SKM-1 treated with dmso at 0.1 percent for 144 hours (cell line): ENCODE data around the gene NUMB.

Experiments
- DNase-seq: peaks from one replicate; lab custom pipeline; 2025; ENCODE audit not compliant: unreplicated experiment; lab: John Stamatoyannopoulos, UW

Gene NUMB

GRCh38 chr14:73465823-73466532 lies 7.6 kb upstream of the NUMB start:
- DNase-seq: no peak

DNA sequence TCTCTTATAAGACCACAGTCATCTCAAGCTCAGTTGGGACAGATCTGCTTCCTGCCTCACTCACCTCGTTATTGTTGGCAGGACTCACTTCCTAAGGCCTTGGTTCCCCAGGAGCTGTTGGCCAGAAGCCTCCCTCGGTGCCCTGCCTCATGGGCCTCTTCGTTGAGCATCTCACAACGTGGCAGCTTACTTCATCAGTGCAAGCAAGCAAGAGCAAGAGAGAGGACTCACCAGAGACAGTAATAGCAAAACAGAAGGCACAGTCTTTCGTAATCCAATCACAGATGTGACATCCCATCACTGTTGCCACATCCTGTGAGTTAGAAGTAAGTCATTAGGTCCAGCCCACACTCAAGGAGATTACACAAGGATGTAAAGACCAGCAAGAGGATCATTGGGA lies 5.1 kb upstream of the NUMB start:
- DNase-seq: peak; percentile 86

- DNase-seq: no peak
Measured at GRCh38 chr14:73462815-73463214, 4.5 kb upstream of the NUMB start.

DNA sequence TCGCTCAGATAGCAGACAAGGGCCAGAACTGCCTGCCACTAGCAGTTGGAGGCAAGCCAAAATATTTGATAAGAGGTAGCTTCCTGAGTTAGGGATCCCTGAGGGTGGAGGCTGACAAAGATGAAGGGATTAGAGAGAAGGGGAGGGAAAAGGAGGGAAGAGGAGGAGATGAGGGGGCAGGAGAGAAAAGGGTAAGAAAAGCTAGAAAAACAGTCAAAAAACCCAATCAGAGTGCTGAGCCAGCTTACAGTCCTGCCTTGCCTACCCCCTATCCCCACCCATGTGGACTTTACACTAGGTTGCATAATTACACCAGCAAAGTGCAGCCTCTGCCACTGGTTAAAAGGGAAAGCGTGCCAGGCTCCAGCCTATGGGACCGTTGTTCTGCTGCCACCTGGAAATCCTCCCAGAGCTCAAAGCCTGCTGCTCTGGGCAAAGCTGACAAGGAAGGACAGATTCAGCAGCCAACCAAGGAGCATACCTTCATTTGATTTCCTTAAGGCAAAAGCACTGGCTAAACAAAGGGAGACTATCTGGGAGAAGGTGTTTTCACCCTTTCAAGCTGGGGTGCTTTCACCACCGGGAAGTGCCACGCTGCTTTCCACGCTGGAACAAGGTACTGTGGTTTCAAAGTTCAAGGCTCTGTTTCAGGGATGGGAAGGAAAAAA lies 3.8 kb upstream of the NUMB start:
- DNase-seq: no peak

- no peak for DNase-seq
Measured at GRCh38 chr14:73461478-73462047, 3.2 kb upstream of the NUMB start.

DNA sequence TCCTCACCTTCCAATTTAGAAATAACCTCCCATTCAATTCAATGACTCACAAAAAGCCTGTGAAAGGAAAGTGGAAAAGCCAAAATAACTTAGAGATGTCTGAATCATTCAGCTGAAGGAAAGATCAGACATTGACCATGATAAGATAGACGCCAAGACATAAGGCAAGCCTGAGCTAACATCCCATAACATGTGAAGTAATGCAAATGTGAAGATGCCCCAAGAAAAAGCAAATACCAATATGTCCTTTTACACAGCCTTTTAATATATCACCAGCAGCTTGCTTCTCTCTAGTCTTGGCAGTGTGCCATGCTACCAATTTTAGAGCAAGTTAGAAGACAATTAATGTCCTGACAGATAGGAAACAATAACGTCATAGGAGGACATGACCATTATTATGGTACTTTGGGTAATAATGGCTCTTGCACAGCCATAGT lies 2.4 kb upstream of the NUMB start:
- no peak for DNase-seq

- DNase-seq: no peak
Measured at GRCh38 chr14:73459959-73460358, 1.6 kb upstream of the NUMB start.

- no peak for DNase-seq
Measured at GRCh38 chr14:73457924-73458182, 493 bp downstream of the NUMB start.

DNA sequence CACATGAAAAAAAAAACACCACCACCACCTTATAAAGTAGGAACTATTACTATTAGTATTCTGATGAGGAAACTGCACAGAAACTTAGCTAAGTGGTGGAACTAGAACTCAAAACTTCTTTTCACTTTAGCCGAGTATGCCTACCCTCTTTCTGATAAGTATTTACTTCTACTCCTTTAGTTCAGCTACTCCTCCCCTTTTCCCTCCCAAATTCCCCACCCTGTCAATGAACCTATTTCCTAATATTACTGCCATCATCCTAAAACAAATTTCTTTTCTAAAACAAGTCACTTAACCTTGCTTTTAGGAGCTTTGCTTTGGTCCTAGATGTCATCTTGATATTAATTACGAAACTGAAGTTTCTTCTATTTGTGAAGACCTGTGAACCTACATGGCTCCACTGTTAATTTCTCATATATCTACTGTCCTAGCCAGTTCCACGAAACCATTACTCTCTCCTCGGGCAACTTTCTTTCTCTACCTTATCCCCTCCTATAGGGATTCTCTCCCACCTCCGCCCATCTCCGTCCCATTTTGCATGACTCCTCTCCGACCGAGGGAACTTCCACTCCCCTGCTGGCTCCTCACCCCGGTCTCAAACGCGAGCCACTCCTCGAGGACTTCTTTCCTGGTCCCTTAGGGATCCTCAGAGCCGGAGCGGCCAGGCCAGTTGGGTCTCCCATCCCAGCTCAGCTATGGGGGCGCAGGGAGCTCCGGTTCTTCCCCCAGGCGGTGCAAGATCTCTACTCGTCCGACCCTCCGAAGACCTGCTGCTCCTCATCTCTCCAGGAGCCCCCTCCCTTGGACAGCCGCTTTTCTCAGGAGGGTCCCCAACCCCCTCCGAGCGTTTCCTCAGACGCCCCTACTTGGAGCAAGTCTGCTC lies 1.1 kb downstream of the NUMB start:
- no peak for DNase-seq

DNA sequence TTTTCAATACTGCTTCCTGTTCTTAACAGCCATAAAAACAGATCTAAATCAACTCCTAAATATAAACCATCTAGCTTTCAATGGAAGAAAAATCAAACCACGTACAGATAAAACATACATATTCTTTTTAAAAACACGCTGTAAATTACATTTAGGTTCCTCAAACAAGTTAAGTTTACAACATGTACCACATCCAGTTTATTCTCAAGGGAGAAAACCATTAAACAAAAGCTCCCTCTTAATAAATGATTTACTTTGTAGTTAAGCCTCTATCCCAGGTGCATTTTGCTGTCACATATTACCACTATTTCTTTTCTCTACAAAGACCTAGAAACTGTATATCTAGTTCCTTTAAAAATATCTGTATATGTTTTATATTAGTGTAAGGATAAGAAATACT lies 3.1 kb downstream of the NUMB start:
- DNase-seq: no peak

GRCh38 chr14:73452341-73453186 lies 5.8 kb downstream of the NUMB start:
- DNase-seq: peak; percentile 3

DNA sequence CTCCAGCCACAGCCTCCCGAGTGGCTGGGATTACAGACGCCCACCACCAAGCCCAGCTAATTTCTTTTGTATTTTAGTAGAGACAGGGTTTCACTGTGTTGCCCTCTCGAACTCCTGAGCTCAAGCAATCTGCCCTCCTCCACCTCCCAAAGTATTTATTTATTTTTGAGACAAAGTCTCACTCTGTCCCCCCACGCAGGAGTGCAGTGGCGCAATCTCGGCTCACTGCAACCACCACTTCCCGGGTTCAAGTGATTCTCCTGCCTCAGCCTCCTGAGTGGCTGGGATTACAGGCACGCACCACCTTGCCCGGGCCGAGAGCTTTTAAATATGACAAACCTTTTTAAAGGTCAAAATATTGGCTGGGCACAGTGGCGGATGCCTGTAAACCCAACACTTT lies 14.6 kb downstream of the NUMB start:
- no peak for DNase-seq

DNA sequence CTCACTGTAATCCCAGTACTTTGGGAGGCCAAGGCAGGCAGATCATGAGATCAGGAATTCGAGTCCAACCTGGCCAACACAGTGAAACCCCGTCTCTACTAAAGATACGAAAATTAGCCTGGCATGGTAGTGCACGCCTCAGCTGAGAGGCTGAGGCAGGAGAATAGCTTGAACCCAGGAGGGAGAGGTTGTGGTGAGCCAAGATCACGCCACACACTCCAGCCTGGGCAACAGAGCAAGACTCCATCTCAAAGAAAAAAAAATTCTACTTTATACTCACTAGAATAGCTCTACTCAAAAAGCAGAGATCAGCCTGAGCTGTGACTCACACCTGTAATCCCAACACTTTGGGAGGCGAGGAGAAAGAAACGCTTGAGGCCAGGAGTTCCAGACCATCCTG lies 17.1 kb downstream of the NUMB start:
- DNase-seq: no peak

- no peak for DNase-seq
Measured at GRCh38 chr14:73438993-73439392, 19.4 kb downstream of the NUMB start.

DNA sequence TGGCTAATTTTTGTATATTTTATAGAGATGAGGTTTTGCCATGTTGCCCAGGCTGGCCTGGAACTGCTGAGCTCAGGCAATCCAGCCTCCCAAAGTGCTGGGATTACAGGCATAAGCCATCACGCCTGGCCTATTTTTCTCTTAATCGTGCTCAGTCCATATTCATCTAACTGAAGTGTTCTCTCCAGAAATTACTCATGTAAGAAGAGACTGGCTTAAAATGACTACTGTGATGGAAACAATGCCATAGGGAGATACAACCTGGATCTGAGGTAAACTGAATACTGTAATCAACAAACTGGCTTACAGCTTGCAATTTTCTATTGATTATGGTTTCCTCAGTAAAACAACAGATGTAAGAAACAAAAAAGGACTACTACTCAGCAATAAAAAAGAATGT lies 21.1 kb downstream of the NUMB start:
- DNase-seq: no peak

- DNase-seq: no peak
Measured at GRCh38 chr14:73432124-73432523, 26.2 kb downstream of the NUMB start.

GRCh38 chr14:73428353-73428824 lies 30.0 kb downstream of the NUMB start:
- DNase-seq: no peak

- DNase-seq: no peak
Measured at GRCh38 chr14:73427516-73428264, 30.7 kb downstream of the NUMB start.

DNA sequence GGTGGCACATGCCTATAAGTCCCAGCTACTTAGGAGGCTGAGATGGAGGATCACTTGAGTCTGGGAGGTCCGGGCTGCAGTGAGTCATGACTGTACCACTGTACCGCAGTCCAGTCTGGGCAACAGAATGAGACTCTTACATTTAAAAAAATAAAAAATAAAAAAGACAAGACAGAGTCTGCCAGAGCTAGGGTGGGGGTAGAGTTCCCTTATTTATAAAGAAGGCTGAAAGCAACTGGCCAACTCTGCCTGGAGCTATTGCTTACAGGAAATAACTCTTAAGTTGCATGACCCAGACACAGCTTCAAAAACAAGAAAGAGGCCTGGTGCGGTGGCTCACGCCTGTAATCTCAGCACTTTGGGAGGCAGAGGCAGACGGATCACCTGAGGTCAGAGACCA lies 31.5 kb downstream of the NUMB start:
- DNase-seq: no peak

GRCh38 chr14:73424453-73424852 lies 33.9 kb downstream of the NUMB start:
- peak; percentile 52 for DNase-seq
